G401 (cell line): ENCODE data around the gene RFC4. TPM values are rescaled to one million over a fixed set of nuclear protein-coding genes. Genes with fewer than 3 reads are reported as not detected.

ENCODE experiments used
- DNase-seq: peaks from one replicate; pipeline ENCODE4 v3.0.0-alpha.2; 2015; ENCODE audit warnings: low spot score
- in situ Hi-C: cut with HindIII; loops from 2 replicates; pipeline ENCODE4 v1.10.0; 2016; ENCODE audit warnings: low sequenced_read_pairs, mixed read lengths
- total RNA-seq: library from RNA; depleted of rRNA; stranded (reverse); fragments of >200 nt; shearing (Covaris generic); gene quantifications from 2 replicates; pipeline ENCODE4 v1.2.3, GENCODE V29; 2014; rRNA removed

Gene RFC4
- total RNA-seq, 1 experiment from 2014 or later: 76.8 TPM

DNA sequence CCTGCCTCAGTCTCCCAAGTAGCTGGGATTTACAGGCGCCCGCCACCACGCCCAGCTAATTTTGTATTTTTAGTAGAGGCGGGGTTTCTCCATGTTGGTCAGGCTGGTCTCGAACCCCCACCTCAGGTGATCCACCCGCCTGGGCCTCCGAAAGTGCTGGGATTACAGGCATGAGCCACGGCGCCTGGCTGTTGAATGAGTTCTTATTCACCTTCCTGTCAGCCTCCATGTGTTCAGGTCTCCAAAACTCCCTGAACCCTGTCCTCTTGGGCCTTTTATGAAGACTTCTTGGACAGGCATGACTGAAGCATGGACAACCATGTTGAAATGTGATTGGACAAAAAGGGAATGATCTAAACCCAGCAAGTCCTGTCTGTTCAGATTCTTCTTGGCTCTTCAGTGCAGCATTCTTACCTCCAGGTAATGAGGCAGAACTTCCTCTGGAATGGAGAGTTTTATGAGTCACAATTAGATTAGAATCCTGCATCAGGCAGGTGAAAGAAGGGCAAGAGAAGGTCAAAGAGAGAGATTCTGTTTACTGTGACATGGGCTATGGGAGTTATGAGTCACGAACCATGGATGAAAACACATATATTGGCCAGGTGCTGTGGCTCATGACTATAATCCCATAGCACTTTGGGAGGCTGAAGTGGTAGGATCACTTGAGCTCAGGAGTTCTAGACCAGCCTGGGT is 46.0 kb downstream of the RFC4 start:
- in situ Hi-C loops: no loop called here
- no peak for DNase-seq

DNA sequence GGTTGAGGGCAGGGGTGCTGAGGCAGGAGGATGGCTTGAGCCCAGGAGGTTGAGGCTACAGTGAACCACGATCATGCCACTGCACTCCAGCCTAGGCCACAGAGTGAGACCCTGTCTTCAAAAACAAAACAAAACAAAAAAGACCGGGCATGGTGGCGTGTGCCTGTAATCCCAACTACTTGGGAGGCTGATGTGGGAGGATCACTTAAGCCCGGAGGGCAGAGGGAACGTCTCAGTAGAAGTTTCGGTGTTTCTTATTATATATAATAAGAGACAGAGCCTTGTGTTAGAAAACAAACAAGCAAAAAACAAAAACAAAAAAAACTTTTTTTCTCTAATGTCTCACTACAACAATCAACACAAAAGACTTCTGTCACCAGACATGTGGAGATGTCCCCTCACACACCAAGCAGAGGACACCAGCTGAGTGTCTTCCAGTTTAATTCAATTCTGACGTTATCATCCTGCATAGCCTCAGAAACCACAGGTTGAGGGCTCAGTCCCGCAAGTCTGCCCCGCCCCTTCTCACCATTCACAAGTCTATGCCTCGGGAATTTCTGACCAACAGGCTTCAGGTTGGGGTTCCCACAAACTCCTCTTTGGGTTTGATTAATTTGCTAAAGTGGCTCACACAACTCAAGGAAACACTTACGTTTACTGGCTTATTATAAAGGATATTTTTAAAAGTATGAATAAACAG is 46.9 kb downstream of the RFC4 start:
- in situ Hi-C loops: no loop called here
- no peak for DNase-seq

DNA sequence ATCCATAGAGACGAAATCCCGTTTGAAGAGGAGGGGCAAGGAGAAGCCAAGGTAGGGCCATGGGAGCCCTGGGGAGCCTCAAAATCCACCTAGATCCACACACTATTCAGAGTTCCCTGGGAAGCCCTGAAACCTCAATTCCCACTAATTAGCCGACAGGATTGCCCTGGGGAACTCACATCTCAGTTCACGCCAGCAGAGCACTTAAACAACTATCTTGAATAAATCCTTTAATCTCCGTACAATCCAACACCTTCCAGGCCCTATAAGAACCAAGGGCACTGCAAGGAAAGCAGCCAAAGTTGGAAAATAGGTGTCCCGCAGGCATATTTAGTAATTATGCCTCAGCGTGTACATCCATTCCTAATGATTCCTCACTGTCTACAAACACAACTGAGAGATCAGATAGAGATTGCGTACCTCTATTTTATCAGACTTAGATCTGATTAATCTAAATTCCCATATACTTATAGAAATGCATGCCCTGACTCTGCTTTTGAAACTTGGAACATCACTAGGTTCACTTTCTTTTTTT is 48.5 kb downstream of the RFC4 start:
- DNase-seq: no peak
- in situ Hi-C loops: no loop called here

DNA sequence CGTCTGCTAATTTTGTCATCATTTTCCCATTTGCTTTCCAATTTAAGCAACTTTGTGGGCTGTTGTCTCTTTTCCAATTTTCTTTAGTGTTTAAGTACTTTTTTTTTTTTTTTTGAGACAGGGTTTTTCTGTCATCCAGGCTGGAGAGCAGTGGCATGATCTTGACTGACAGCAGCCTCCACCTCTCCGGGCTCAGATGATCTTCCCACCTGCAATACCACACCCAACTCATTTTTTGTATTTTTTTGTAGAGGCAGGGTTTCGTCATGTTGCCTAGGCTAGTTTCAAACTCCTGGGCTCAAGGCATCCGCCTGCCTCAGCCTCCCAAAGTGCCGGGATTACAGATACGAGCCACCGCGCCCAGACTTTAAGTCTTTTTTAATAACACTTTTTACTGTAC is 49.1 kb downstream of the RFC4 start:
- DNase-seq: no peak
- in situ Hi-C loops: no loop called here

DNA sequence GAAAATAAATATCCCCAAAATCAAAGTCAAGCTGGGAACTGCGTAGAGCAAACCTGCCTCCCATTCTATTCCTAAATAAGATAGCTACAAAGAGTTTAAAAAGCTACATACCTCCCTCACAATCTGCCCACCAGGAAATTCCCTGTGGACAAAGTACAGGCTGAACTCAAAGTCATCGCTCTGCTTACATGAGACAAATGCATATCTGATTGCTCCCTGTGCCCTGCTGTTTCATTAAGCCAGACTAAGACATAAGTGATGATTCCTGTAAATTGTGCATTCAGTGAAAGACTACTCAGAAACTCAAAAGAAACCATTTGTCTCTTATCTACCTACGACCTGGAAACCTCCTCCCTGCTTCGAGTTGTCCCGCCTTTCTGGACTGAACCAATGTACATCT is 51.4 kb downstream of the RFC4 start:
- in situ Hi-C loops: no loop called here
- DNase-seq: no peak

DNA sequence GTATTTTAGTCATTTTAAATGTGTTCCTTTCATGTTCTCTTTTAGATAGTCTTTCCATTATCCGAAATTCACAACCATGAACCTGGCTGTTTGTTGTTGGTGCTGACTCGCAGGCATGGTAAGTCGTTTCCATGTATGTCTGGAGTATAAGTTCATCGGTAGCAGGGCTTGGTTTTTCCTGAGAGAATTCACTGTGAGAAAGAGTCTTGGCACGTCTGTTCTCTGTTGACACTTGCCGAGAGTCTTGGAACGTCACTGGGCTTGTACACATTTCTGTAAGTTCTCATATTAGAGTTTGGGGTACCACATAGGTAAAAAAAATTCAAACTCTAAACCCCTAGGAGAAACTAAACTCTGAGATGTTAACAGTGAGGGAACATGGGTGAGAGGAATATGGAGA is 52.3 kb downstream of the RFC4 start:
- in situ Hi-C loops: no loop called here
- no peak for DNase-seq

DNA sequence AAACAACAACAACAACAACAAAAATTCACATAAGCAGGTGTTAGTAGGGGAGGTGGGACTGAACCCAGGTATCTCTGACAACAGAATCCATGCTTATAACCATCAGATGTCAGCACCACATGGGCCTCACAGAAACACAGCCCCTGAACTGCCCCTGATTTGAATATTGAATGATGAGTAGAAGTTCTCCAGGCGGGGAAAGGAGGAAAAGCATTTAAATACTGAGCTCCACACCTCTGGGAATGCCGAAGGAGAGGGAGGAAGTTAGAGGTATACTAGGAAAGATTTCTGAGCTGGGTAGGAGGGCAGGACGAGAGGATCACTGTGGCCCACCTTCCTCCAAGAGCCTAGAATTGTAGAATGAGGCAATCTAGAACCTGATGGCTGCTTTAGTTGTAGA is 54.8 kb downstream of the RFC4 start:
- DNase-seq: no peak
- in situ Hi-C loops: no loop called here

DNA sequence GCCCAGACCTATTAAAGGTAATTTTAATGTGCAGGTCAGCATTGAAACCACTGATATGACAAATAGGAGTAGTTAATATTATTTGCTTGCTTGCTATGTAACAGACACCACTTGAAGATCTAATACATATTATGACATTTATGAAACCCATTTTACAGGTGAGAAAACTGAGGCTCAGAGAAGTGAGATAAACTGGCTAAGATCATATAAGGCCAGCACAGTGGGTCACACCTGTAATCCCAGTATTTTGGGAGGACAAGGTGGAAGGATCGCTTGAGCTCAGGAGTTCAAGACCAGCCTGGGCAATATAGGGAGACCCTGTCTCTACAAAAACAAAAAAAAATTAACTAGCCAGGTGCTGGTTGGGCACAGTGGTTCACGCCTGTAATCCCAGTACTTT is 56.0 kb downstream of the RFC4 start:
- no peak for DNase-seq
- in situ Hi-C loops: no loop called here

DNA sequence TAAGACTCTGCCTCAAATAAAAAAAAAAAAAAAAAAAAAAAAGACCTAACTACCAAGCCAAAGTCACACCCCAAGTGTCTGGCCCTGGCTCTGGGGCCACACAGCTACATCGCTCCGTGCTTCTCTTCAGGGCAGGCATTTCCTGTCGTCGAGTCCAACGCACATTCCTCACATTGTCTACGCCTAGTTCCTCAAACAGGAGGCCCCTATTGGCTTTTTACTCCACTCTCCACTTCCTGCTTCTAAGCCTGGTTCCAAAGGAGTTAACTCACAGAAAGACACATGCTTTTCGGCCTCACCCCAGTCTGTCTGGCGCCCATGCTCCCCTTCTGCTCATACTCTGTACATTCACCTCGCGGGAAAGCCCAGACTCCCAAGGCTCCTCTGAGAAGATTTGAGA is 60.3 kb downstream of the RFC4 start:
- no peak for DNase-seq
- in situ Hi-C loops: no loop called here

DNA sequence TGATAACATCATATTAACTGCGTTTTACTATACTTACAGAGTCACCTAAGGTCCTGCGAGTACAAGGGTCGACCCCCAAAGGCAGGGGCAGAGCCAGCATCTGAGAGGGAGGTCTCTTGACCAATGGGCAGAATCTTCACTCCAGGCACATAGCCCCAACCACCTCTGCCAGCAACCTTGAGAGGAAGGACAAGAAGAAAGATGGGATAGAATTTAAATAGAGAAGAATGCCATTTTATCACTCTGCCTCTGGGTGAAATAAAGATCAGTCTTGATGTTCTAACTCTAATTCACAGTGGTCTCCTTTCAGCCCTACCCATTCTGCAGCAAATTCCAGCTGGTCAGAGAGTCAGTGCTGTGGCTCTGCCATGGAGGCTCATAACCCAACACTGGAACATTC is 62.6 kb downstream of the RFC4 start:
- no peak for DNase-seq
- in situ Hi-C loops: no loop called here

DNA sequence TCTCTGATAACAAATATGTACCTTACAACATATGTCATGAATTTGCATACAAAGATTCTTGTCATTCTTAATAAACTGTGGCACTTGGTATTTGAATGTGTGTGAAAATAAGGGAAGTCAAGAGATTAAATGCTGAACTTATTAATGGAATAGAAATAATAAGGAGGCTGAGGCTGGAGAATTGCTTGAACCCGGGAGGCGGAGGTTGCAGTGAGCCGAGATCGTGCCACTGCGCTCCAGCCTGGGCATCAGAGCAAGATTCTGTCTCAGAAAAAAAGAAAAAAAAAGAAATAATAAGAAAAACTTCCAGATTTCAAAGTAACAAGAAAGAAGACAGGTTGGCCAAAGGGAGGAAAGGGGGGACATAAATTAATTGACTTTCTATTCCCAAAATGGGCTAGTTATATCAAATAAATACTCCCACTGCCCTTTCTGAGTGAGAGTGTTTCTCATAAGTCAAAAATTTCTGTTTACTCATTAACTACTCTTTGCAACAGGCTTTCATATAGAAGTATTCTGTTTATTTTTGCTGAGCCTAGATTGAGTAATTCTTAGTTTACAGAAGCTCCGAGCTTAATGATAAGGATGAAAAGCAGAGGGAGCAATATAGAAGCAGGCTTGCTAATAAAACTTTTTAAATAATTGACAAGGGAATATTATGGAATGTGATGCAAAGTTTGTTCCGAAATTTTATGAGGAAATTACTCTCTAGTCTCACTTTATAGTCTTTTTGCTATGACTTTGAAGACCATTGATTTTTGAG is 63.5 kb downstream of the RFC4 start:
- no peak for DNase-seq
- in situ Hi-C loops: no loop called here

Other genes with a start within 250 kb of the RFC4 start
- 27.7 and 37.1 TPM in 2 replicates for gene TBCCD1, start 239.1 kb downstream of the RFC4 start, total RNA-seq
- gene DNAJB11, start 235.8 kb downstream of the RFC4 start, total RNA-seq: 41.7 and 78.6 TPM in 2 replicates
- gene AHSG, start 193.4 kb downstream of the RFC4 start, total RNA-seq: not detected in 2 replicates
- not detected in 2 replicates for gene FETUB, start 166.1 kb downstream of the RFC4 start, total RNA-seq
- not detected in 2 replicates for gene HRG, start 140.5 kb downstream of the RFC4 start, total RNA-seq
- gene KNG1, start 89.1 kb downstream of the RFC4 start, total RNA-seq: not detected in 2 replicates
- 215 and 286 TPM in 2 replicates for gene EIF4A2, start 22.9 kb downstream of the RFC4 start, total RNA-seq
- not detected in 2 replicates for gene ADIPOQ, start 36.2 kb upstream of the RFC4 start, total RNA-seq
- 3.6 and 11.8 TPM in 2 replicates for gene ST6GAL1, start 124.0 kb upstream of the RFC4 start, total RNA-seq